Activated T-cell treated with anti-CD3 and anti-CD28 coated beads, Interleukin-2, amount 50 U/mL, for 72 hours (primary cell): ENCODE data around the gene POU3F4. TPM values are rescaled to one million over a fixed set of nuclear protein-coding genes. Genes with fewer than 3 reads are reported as not detected.

Experiments used
- ATAC-seq, 2 donors: fragments of 150-1000 bp; cut with Tn5 transposase; replicated peaks in 1 of 2; 2 replicates each; pipeline ENCODE4 v1.10.0; 2021; ENCODE audit warnings: moderate library complexity in 2 of 2, mild to moderate bottlenecking in 1 of 2
- DNase-seq, 2 donors: peaks; one replicate each; pipeline ENCODE4 v3.0.0; 2021 to 2022; ENCODE audit warnings: mixed read lengths in 1 of 2
- H3K27ac Mint-ChIP-seq: one replicate; pipeline ENCODE4 v1.8.0; 2022; ENCODE audit warnings: mild to moderate bottlenecking, moderate library complexity, mixed read lengths
- H3K27me3 Mint-ChIP-seq: one replicate; pipeline ENCODE4 v1.8.0; 2022; ENCODE audit warnings: low read depth, mixed read lengths
- H3K36me3 Mint-ChIP-seq, 2 donors: one replicate each; pipeline ENCODE4 v1.8.0; 2022; ENCODE audit warnings: mixed read lengths in 2 of 2, mild to moderate bottlenecking in 1 of 2; ENCODE audit not compliant: insufficient read depth in 2 of 2
- H3K4me1 Mint-ChIP-seq: one replicate; pipeline ENCODE4 v1.8.0; 2022; ENCODE audit warnings: low read depth, mixed read lengths
- H3K4me3 Mint-ChIP-seq, 2 donors: one replicate each; pipeline ENCODE4 v1.8.0; 2022; ENCODE audit warnings: mild to moderate bottlenecking in 2 of 2, mixed read lengths in 2 of 2, moderate library complexity in 2 of 2
- H3K9me3 Mint-ChIP-seq, 2 donors: one replicate each; pipeline ENCODE4 v1.8.0; 2022; ENCODE audit warnings: mixed read lengths in 2 of 2
- total RNA-seq, 2 donors: library from RNA; stranded (reverse); gene quantifications; one replicate each; pipeline ENCODE4 v1.2.3, GENCODE V29; 2022

POU3F4 gene
- total RNA-seq, 2 donors from 2014 or later = not detected

- H3K27me3 Mint-ChIP-seq = peaks cover 6% of the 10 kb centered on the region
- H3K36me3 Mint-ChIP-seq = no peaks in the 10 kb centered on the region
- H3K27ac Mint-ChIP-seq = no peak overlapping the region
- no peaks in the 10 kb centered on the region for H3K9me3 Mint-ChIP-seq
- DNase-seq = no peak
- no peak overlapping the region for H3K4me3 Mint-ChIP-seq
- no peak for ATAC-seq
- no peaks in the 10 kb centered on the region for H3K4me1 Mint-ChIP-seq
Observed at GRCh38 chrX:83529950-83530349, 21.9 kb downstream of the POU3F4 start.

GRCh38 chrX:83535417-83536196 lies 27.5 kb downstream of the POU3F4 start:
- H3K36me3 Mint-ChIP-seq = no peaks in the 10 kb centered on the region
- peak overlapping the region in 1 of 2 donors; percentile 60 for H3K4me3 Mint-ChIP-seq
- H3K4me1 Mint-ChIP-seq = no peaks in the 10 kb centered on the region
- peaks cover 12% of the 10 kb centered on the region for H3K27me3 Mint-ChIP-seq
- DNase-seq (no peak), ATAC-seq (no peak)
- H3K9me3 Mint-ChIP-seq = peaks cover 0 to 1% of the 10 kb centered on the region in 2 donors
- H3K27ac Mint-ChIP-seq = no peak overlapping the region
